ENCODE data around the gene LRPPRC. TPM values are rescaled to one million over a fixed set of nuclear protein-coding genes. Genes with fewer than 3 reads are reported as not detected.

Gene LRPPRC
- total and polyA plus RNA-seq, 10 of the 15 experiments (the other 5 are each of a cell fraction or from before 2014, with no cell fraction given) = 34.1 to 152 (median 97.0) TPM

GRCh38 chr2:43853141-43854081 is 142.4 kb downstream of the LRPPRC start (continued):
- TF ChIP-seq, protein P1, sequence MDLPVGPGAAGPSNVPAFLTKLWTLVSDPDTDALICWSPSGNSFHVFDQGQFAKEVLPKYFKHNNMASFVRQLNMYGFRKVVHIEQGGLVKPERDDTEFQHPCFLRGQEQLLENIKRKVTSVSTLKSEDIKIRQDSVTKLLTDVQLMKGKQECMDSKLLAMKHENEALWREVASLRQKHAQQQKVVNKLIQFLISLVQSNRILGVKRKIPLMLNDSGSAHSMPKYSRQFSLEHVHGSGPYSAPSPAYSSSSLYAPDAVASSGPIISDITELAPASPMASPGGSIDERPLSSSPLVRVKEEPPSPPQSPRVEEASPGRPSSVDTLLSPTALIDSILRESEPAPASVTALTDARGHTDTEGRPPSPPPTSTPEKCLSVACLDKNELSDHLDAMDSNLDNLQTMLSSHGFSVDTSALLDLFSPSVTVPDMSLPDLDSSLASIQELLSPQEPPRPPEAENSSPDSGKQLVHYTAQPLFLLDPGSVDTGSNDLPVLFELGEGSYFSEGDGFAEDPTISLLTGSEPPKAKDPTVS (IDR thresholded peaks at IDR 0.05; ENCODE audit: low read depth, low read length) = no peak
- TF ChIP-seq SIN3A (IDR thresholded peaks at IDR 0.05; ENCODE audit: low read depth, low read length) = no peak

DNA sequence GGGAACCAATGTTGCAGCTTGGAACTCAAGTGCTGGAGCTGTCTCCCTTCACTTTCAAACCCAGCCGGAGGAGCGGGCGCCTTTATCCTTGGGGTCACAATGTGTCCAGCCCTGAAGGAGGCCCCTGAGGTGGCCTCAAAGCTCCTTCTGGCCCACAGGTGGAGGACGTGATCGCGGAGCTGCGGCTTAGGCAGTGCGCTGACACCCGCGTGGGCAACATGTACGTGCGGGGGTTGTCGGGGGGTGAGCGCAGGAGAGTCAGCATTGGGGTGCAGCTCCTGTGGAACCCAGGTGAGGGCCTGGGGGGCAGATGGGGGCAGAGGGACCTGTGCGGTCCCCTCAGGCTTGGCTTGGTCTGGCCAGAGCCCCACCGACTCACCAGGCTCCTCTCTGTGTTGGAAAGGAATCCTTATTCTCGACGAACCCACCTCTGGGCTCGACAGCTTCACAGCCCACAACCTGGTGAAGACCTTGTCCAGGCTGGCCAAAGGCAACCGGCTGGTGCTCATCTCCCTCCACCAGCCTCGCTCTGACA is 143.5 kb downstream of the LRPPRC start:
- in situ Hi-C loops (cut with MboI) = no loop called here
- POLR2A ChIA-PET = interaction anchor here (0.6 kb wide), 1 partner anchor 17 kb away, joined by 3 read pairs; no protein-coding TSS in a partner anchor
- no peak for TF ChIP-seq USF2 (IDR thresholded peaks at IDR 0.05; ENCODE audit: borderline replicate concordance, low read depth, low read length)
- TF ChIP-seq NRF1 (conservative IDR thresholded peaks at IDR 0.05; ENCODE audit: low read depth, low read length) = no peak
- no peak for TF ChIP-seq MYC (IDR thresholded peaks at IDR 0.05; ENCODE audit: insufficient read depth, insufficient read length, insufficient replicate concordance, low read length, severe bottlenecking)
- TF ChIP-seq DPF2 (IDR thresholded peaks at IDR 0.05) = no peak
- TF ChIP-seq, protein P2, sequence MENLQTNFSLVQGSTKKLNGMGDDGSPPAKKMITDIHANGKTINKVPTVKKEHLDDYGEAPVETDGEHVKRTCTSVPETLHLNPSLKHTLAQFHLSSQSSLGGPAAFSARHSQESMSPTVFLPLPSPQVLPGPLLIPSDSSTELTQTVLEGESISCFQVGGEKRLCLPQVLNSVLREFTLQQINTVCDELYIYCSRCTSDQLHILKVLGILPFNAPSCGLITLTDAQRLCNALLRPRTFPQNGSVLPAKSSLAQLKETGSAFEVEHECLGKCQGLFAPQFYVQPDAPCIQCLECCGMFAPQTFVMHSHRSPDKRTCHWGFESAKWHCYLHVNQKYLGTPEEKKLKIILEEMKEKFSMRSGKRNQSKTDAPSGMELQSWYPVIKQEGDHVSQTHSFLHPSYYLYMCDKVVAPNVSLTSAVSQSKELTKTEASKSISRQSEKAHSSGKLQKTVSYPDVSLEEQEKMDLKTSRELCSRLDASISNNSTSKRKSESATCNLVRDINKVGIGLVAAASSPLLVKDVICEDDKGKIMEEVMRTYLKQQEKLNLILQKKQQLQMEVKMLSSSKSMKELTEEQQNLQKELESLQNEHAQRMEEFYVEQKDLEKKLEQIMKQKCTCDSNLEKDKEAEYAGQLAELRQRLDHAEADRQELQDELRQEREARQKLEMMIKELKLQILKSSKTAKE (IDR thresholded peaks at IDR 0.05; ENCODE audit: low read depth, poor library complexity, severe bottlenecking) = no peak
- TF ChIP-seq, protein P3, sequence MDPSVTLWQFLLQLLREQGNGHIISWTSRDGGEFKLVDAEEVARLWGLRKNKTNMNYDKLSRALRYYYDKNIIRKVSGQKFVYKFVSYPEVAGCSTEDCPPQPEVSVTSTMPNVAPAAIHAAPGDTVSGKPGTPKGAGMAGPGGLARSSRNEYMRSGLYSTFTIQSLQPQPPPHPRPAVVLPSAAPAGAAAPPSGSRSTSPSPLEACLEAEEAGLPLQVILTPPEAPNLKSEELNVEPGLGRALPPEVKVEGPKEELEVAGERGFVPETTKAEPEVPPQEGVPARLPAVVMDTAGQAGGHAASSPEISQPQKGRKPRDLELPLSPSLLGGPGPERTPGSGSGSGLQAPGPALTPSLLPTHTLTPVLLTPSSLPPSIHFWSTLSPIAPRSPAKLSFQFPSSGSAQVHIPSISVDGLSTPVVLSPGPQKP (IDR thresholded peaks at IDR 0.05; ENCODE audit: low read depth, low read length) = no peak
- no peak for TF ChIP-seq SREBF2 (IDR thresholded peaks at IDR 0.05; ENCODE audit: low read length)
- TF ChIP-seq FOS (IDR thresholded peaks at IDR 0.05; ENCODE audit: borderline replicate concordance, extremely low read depth, insufficient read length) = no peak
- TF ChIP-seq JUND (IDR thresholded peaks at IDR 0.05; ENCODE audit: low read depth, low read length) = no peak
- no peak for TF ChIP-seq GATAD2B (conservative IDR thresholded peaks at IDR 0.05; ENCODE audit: low read depth)
- TF ChIP-seq IKZF1 (conservative IDR thresholded peaks at IDR 0.05) = no peak
- no peak for TF ChIP-seq TARDBP (IDR thresholded peaks at IDR 0.05; ENCODE audit: borderline replicate concordance)

More for the DNA sequence above, 143.5 kb downstream of the LRPPRC start:
- CTCF ChIA-PET = no interaction called here
- 67% methylated on average over 21 of the region's 21 CpGs for WGBS (ENCODE audit: insufficient coverage, insufficient replicate concordance, low lambda C conversion rate, missing lambda C conversion rate)
- Histone ChIP-seq H3K4me1 (ENCODE audit: control insufficient read depth, insufficient read depth, low read length) (no peaks in the 10 kb centered on the region), H3K4me3 (no peak overlapping the region), H3K4me2 (ENCODE audit: control insufficient read depth, insufficient read depth) (no peak overlapping the region), H2AFZ (ENCODE audit: control insufficient read depth, low read depth, low read length) (no peak overlapping the region), H3K9ac (ENCODE audit: control insufficient read depth, insufficient read depth, low read length) (no peak overlapping the region), H3K36me3 (ENCODE audit: control insufficient read depth in 2 of 2, insufficient read depth in 2 of 2, low read length in 1 of 2) (no peaks in the 10 kb centered on the region), H3K27me3 (replicated peaks in 1 of 2; ENCODE audit: control insufficient read depth in 2 of 2, insufficient read depth in 2 of 2, low read length in 1 of 2) (no peaks in the 10 kb centered on the region), H3K79me2 (ENCODE audit: control insufficient read depth, insufficient read depth, low read length) (no peaks in the 10 kb centered on the region), H4K20me1 (ENCODE audit: control insufficient read depth, insufficient read depth) (no peaks in the 10 kb centered on the region), H3K9me3 (replicated peaks; ENCODE audit: control insufficient read depth, insufficient read depth, low read length) (no peaks in the 10 kb centered on the region), H3K27ac (ENCODE audit: control insufficient read depth, insufficient read depth) (no peak overlapping the region)
- no peak for ATAC-seq
- BruUV-seq (replicated peaks) = no TSS peak
- no peak for DNase-seq (ENCODE audit: low read depth, low spot score)
- intact Hi-C loops (cut with micrococcal nuclease; ENCODE audit: unreplicated experiment) = no loop called here
- SMC1A ChIA-PET (ENCODE audit: uncharacterized antibody, unreplicated experiment) = no interaction called here
- RAD21 ChIA-PET (ENCODE audit: unreplicated experiment) = no interaction called here
- no peak for FAIRE-seq
